ENCODE measurements around the gene ITIH6. TPM values are rescaled to one million over a fixed set of nuclear protein-coding genes. Genes with fewer than 3 reads are reported as not detected.

The ITIH6 gene
- polyA plus RNA-seq, 1 donor from 2014 or later: not detected

GRCh38 chrX:54812306-54812705 is 14.3 kb upstream of the ITIH6 start:
- H3K4me2 ChIP-seq (ENCODE audit: low read length): no peak overlapping the region
- H3F3A ChIP-seq (ENCODE audit: insufficient read depth, low read length, poor library complexity, severe bottlenecking): no peaks in the 10 kb centered on the region
- no peaks in the 10 kb centered on the region for H3K9me2 ChIP-seq (ENCODE audit: insufficient read depth, low read length)
- no peak overlapping the region for H2AFZ ChIP-seq (ENCODE audit: low read depth, low read length)
- H3K4me3 ChIP-seq (ENCODE audit: low read length): no peak overlapping the region
- H3K36me3 ChIP-seq (ENCODE audit: insufficient read depth, low read length): no peaks in the 10 kb centered on the region
- TF ChIP-seq CTCF (IDR thresholded peaks at IDR 0.05; ENCODE audit: poor library complexity, severe bottlenecking) (no peak), RAD21 (conservative IDR thresholded peaks at IDR 0.05) (no peak), EP300 (conservative IDR thresholded peaks at IDR 0.05; ENCODE audit: poor library complexity, severe bottlenecking) (no peak), POLR2AphosphoS5 (IDR thresholded peaks at IDR 0.05) (no peak), MXI1 (conservative IDR thresholded peaks at IDR 0.05; ENCODE audit: poor library complexity, severe bottlenecking) (no peak), EZH2 (IDR thresholded peaks at IDR 0.05; ENCODE audit: borderline replicate concordance, insufficient read depth, low read length, poor library complexity, severe bottlenecking) (no peak), REST (IDR thresholded peaks at IDR 0.05; ENCODE audit: borderline replicate concordance) (no peak), TAF1 (IDR thresholded peaks at IDR 0.05; ENCODE audit: low read depth) (no peak), SMC3 (conservative IDR thresholded peaks at IDR 0.05; ENCODE audit: poor library complexity) (no peak)
- H3K9me3 ChIP-seq (ENCODE audit: low read length): no peaks in the 10 kb centered on the region
- H3K79me2 ChIP-seq (replicated peaks; ENCODE audit: insufficient read depth, low read length): peaks cover 17% of the 10 kb centered on the region
- H3K27me3 ChIP-seq (ENCODE audit: insufficient read depth, low read depth, low read length): no peaks in the 10 kb centered on the region
- H4K20me1 ChIP-seq (ENCODE audit: insufficient read depth): no peaks in the 10 kb centered on the region
- H3K27ac ChIP-seq (ENCODE audit: low read length): no peak overlapping the region
- H3K9ac ChIP-seq (ENCODE audit: low read length): no peak overlapping the region

GRCh38 chrX:54811301-54811885 is 13.3 kb upstream of the ITIH6 start:
- Histone ChIP-seq H3K9me3 (ENCODE audit: low read length) (no peaks in the 10 kb centered on the region), H4K20me1 (ENCODE audit: insufficient read depth) (no peaks in the 10 kb centered on the region), H3K27me3 (ENCODE audit: insufficient read depth, low read depth, low read length) (no peaks in the 10 kb centered on the region), H3K36me3 (ENCODE audit: insufficient read depth, low read length) (no peaks in the 10 kb centered on the region), H3K9me2 (ENCODE audit: insufficient read depth, low read length) (no peaks in the 10 kb centered on the region), H3K4me2 (ENCODE audit: low read length) (no peak overlapping the region), H3K9ac (ENCODE audit: low read length) (no peak overlapping the region), H2AFZ (ENCODE audit: low read depth, low read length) (no peak overlapping the region), H3K27ac (ENCODE audit: low read length) (no peak overlapping the region), H3F3A (ENCODE audit: insufficient read depth, low read length, poor library complexity, severe bottlenecking) (no peaks in the 10 kb centered on the region), H3K4me3 (ENCODE audit: low read length) (peak overlapping the region; percentile 79), H3K79me2 (replicated peaks; ENCODE audit: insufficient read depth, low read length) (peaks cover 17% of the 10 kb centered on the region)
- TF ChIP-seq EP300 (conservative IDR thresholded peaks at IDR 0.05; ENCODE audit: poor library complexity, severe bottlenecking) (no peak), EZH2 (IDR thresholded peaks at IDR 0.05; ENCODE audit: borderline replicate concordance, insufficient read depth, low read length, poor library complexity, severe bottlenecking) (no peak), POLR2AphosphoS5 (IDR thresholded peaks at IDR 0.05) (no peak), REST (IDR thresholded peaks at IDR 0.05; ENCODE audit: borderline replicate concordance) (no peak), SMC3 (conservative IDR thresholded peaks at IDR 0.05; ENCODE audit: poor library complexity) (no peak), RAD21 (conservative IDR thresholded peaks at IDR 0.05) (no peak)
